HEK293 (cell line): ENCODE data around the gene BEGAIN.

Experiments
- CTCF ChIA-PET: fragments of 350-600 bp; formaldehyde crosslinking; extraction: SDS; loops from one replicate; lab custom pipeline; 2021; ENCODE audit warnings: antibody characterized with exemption; lab: Yijun Ruan, JAX
- POLR2A ChIA-PET: fragments of 300-600 bp; formaldehyde crosslinking; extraction: SDS; loops from one replicate; lab custom pipeline; 2020; ENCODE audit warnings: antibody characterized with exemption, inconsistent platforms; lab: Yijun Ruan, JAX
- H3K27ac ChIP-seq: fragments of 200-500 bp; sonication (Bioruptor generic); 2 replicates; pipeline ENCODE4 v1.5.1; 2014; ENCODE audit warnings: low read depth, low read length, control low read depth, inconsistent platforms; ENCODE audit errors: extremely low read depth
- H3K36me3 ChIP-seq, 2 experiments: fragments of 200-500 bp in 1 of 2; sonication (Bioruptor generic) in 1 of 2; 1 replicate in 1 of 2; 2 replicates in 1 of 2; pipeline ENCODE4 v1.5.1; 2014 to 2017; ENCODE audit warnings: inconsistent platforms in 2 of 2, low read length in 2 of 2; ENCODE audit not compliant: control insufficient read depth in 2 of 2, insufficient read depth in 1 of 2
- H3K4me1 ChIP-seq: fragments of 200-500 bp; sonication (Bioruptor generic); 2 replicates; pipeline ENCODE4 v1.5.1; 2014; ENCODE audit warnings: mild to moderate bottlenecking, low read length, inconsistent platforms; ENCODE audit not compliant: control insufficient read depth, insufficient read depth
- H3K4me3 ChIP-seq: 2 replicates; pipeline ENCODE4 v1.5.1; 2011; ENCODE audit warnings: low read depth, mild to moderate bottlenecking, control low read depth, low read length, moderate library complexity
- H3K9me3 ChIP-seq: fragments of 200-500 bp; sonication (Bioruptor generic); 2 replicates; pipeline ENCODE4 v1.5.1; 2014; ENCODE audit warnings: low read depth, low read length, inconsistent platforms; ENCODE audit not compliant: control insufficient read depth, insufficient read depth
- AEBP2 ChIP-seq: fragments of 450-650 bp; formaldehyde crosslinking; IDR thresholded peaks from 2 replicates; pipeline ENCODE4 v1.5.1; 2016; ENCODE audit warnings: missing biosample characterization, missing genetic modification characterization, borderline replicate concordance
- BCL6B ChIP-seq: fragments of 450-650 bp; formaldehyde crosslinking; IDR thresholded peaks from 2 replicates; pipeline ENCODE4 v1.5.1; 2017; ENCODE audit warnings: missing biosample characterization, missing genetic modification characterization
- GFI1B ChIP-seq: fragments of 450-650 bp; formaldehyde crosslinking; IDR thresholded peaks from 2 replicates; pipeline ENCODE4 v1.5.1; 2016; ENCODE audit warnings: missing biosample characterization, missing genetic modification characterization
- HOXA7 ChIP-seq: sonication (generic); formaldehyde crosslinking; IDR thresholded peaks from 2 replicates; pipeline ENCODE4 v1.8.1; 2022; ENCODE audit warnings: missing genetic modification reagents, borderline replicate concordance
- REST ChIP-seq: fragments of 450-650 bp; formaldehyde crosslinking; IDR thresholded peaks from 2 replicates; pipeline ENCODE4 v1.5.1; 2016; ENCODE audit warnings: missing biosample characterization, missing genetic modification characterization
- ZNF16 ChIP-seq: fragments of 450-650 bp; formaldehyde crosslinking; IDR thresholded peaks from 2 replicates; pipeline ENCODE4 v1.5.1; 2016; ENCODE audit warnings: low read depth, missing biosample characterization, missing genetic modification characterization
- ZNF175 ChIP-seq: fragments of 450-650 bp; formaldehyde crosslinking; IDR thresholded peaks from 2 replicates; pipeline ENCODE4 v1.5.1; 2016; ENCODE audit warnings: missing biosample characterization, missing genetic modification characterization
- ZNF2 ChIP-seq: fragments of 450-650 bp; formaldehyde crosslinking; IDR thresholded peaks from 2 replicates; pipeline ENCODE4 v1.5.1; 2016; ENCODE audit warnings: missing biosample characterization, missing genetic modification characterization
- ZNF202 ChIP-seq: fragments of 450-650 bp; formaldehyde crosslinking; IDR thresholded peaks from 2 replicates; pipeline ENCODE4 v1.5.1; 2016; ENCODE audit warnings: missing biosample characterization, missing genetic modification characterization, borderline replicate concordance
- ZNF211 ChIP-seq: fragments of 450-650 bp; formaldehyde crosslinking; IDR thresholded peaks from 2 replicates; pipeline ENCODE4 v1.5.1; 2016; ENCODE audit warnings: low read depth, missing biosample characterization, missing genetic modification characterization
- ZNF248 ChIP-seq: fragments of 450-650 bp; formaldehyde crosslinking; IDR thresholded peaks from 2 replicates; pipeline ENCODE4 v1.5.1; 2017; ENCODE audit warnings: missing biosample characterization, missing genetic modification characterization
- ZNF335 ChIP-seq: fragments of 450-650 bp; formaldehyde crosslinking; conservative IDR thresholded peaks from 2 replicates; pipeline ENCODE4 v1.5.1; 2016; ENCODE audit warnings: missing biosample characterization, missing genetic modification characterization
- ZNF404 ChIP-seq: fragments of 450-650 bp; formaldehyde crosslinking; IDR thresholded peaks from 2 replicates; pipeline ENCODE4 v1.5.1; 2017; ENCODE audit warnings: missing biosample characterization, missing genetic modification characterization
- ZNF518A ChIP-seq: fragments of 450-650 bp; formaldehyde crosslinking; conservative IDR thresholded peaks from 2 replicates; pipeline ENCODE4 v1.5.1; 2016; ENCODE audit warnings: low read depth, missing biosample characterization, missing genetic modification characterization
- ZNF558 ChIP-seq: fragments of 450-650 bp; formaldehyde crosslinking; IDR thresholded peaks from 2 replicates; pipeline ENCODE4 v1.5.1; 2016; ENCODE audit warnings: missing biosample characterization, missing genetic modification characterization
- ZNF580 ChIP-seq: fragments of 450-650 bp; formaldehyde crosslinking; IDR thresholded peaks from 2 replicates; pipeline ENCODE4 v1.5.1; 2016; ENCODE audit warnings: missing biosample characterization, missing genetic modification characterization
- ZNF629 ChIP-seq: fragments of 450-650 bp; formaldehyde crosslinking; IDR thresholded peaks from 2 replicates; pipeline ENCODE4 v1.5.1; 2017; ENCODE audit warnings: missing biosample characterization, missing genetic modification characterization
- ZNF645 ChIP-seq: fragments of 450-650 bp; formaldehyde crosslinking; IDR thresholded peaks from 2 replicates; pipeline ENCODE4; 2016; ENCODE audit warnings: missing biosample characterization, missing genetic modification characterization
- ZNF747 ChIP-seq: fragments of 450-650 bp; formaldehyde crosslinking; IDR thresholded peaks from 2 replicates; pipeline ENCODE4 v1.5.1; 2016; ENCODE audit warnings: missing biosample characterization, missing genetic modification characterization
- ZSCAN4 ChIP-seq: fragments of 450-650 bp; formaldehyde crosslinking; IDR thresholded peaks from 2 replicates; pipeline ENCODE4 v1.5.1; 2017; ENCODE audit warnings: missing biosample characterization, missing genetic modification characterization

BEGAIN gene

GRCh38 chr14:100609331-100609870, 22.2 kb upstream of the BEGAIN start:
- CTCF ChIA-PET = interaction anchor here (0.6 kb wide), 1 partner anchor 192 kb away, joined by 3 read pairs; no protein-coding TSS in a partner anchor
- Histone ChIP-seq H3K9me3 (no peaks in the 10 kb centered on the region), H3K27ac (no peak overlapping the region), H3K36me3 (no peaks in the 10 kb centered on the region), H3K4me1 (no peaks in the 10 kb centered on the region)
- POLR2A ChIA-PET = no interaction called here
- TF ChIP-seq BCL6B (tag by site-specific recombination) = no peak
- TF ChIP-seq ZNF202 = no peak
- no peak for TF ChIP-seq GFI1B (tag by site-specific recombination)
- TF ChIP-seq ZNF248 (tag by site-specific recombination) = no peak
- no peak for TF ChIP-seq ZNF645 (tag by site-specific recombination)
- no peak for TF ChIP-seq ZNF335 (tag by site-specific recombination)
- TF ChIP-seq ZNF211 (tag by site-specific recombination) = no peak
- no peak for TF ChIP-seq ZNF518A (tag by site-specific recombination)
- no peak for TF ChIP-seq ZNF404 (tag by site-specific recombination)
- TF ChIP-seq HOXA7 (CRISPR knock-in tag) = no peak
- no peak for TF ChIP-seq AEBP2
- no peak for TF ChIP-seq ZNF16 (tag by site-specific recombination)
- TF ChIP-seq ZNF175 = no peak
- no peak for TF ChIP-seq ZNF747 (tag by site-specific recombination)
- TF ChIP-seq ZNF2 = no peak
- no peak for TF ChIP-seq REST
- no peak for TF ChIP-seq ZNF629 (tag by site-specific recombination)
- no peak for TF ChIP-seq ZSCAN4 (tag by site-specific recombination)
- no peak for TF ChIP-seq ZNF580 (tag by site-specific recombination)
- TF ChIP-seq ZNF558 (tag by site-specific recombination) = no peak
- TF ChIP-seq, all 188 proteins: peak for 0
- H3K4me3 ChIP-seq = no peak overlapping the region
